A549 (cell line): Measurements from ENCODE around the gene C16orf54.
"Not testable (repeated sequence)": the region's sequence is repeated elsewhere in the genome, so short reads cannot be mapped to it uniquely, and the experiment has no call there.

Experiments used
- CTCF ChIP-seq: fragments of >200 bp; sonication (Bioruptor Twin); formaldehyde crosslinking; IDR thresholded peaks from 3 replicates; pipeline ENCODE4 v1.5.1; 2016
- KDM1A ChIP-seq: fragments of 200-600 bp; sonication (generic); IDR thresholded peaks from 2 replicates; pipeline ENCODE4 v1.6.1; 2016; ENCODE audit warnings: low read depth, mild to moderate bottlenecking
- MYC ChIP-seq: IDR thresholded peaks from 2 replicates; pipeline ENCODE4 v1.6.1; 2012; ENCODE audit warnings: mild to moderate bottlenecking, inconsistent platforms, low read length, improper control_type of control experiment, borderline replicate concordance
- PBX3 ChIP-seq: IDR thresholded peaks from 2 replicates; pipeline ENCODE4 v1.6.1; 2012
- RAD21 ChIP-seq, 2 experiments: fragments of >200 bp in 1 of 2; sonication (Bioruptor Twin) in 1 of 2; formaldehyde crosslinking in 1 of 2; IDR thresholded peaks in 1 of 2; conservative IDR thresholded peaks in 1 of 2; 2 replicates in 1 of 2; 3 replicates in 1 of 2; pipeline ENCODE4 v1.6.1; 2012 to 2018; ENCODE audit warnings: inconsistent platforms in 1 of 2
- USF2 ChIP-seq: fragments of 450-650 bp; IDR thresholded peaks from 2 replicates; pipeline ENCODE4 v1.6.1; 2014; ENCODE audit warnings: antibody characterized with exemption

GRCh38 chr16:29783094-29783953 lies 37.5 kb upstream of the C16orf54 start:
- not testable (repeated sequence) for TF ChIP-seq CTCF; PBX3; MYC; KDM1A; RAD21 (conservative IDR thresholded peaks at IDR 0.05 in 1 of 2, IDR thresholded peaks at IDR 0.05 in 1 of 2); USF2
